Upper lobe of left lung (tissue), 4 donors: ENCODE data around the gene AP1B1.

Experiments
- CTCF ChIP-seq, 6 experiments: fragments of 450-650 bp in 4 of 6; fragments of 200-600 bp in 2 of 6; sonication (generic) in 2 of 6; IDR thresholded peaks; one replicate each; pipeline ENCODE4 v1.5.1; 2016 to 2019; ENCODE audit warnings: antibody characterized with exemption in 6 of 6
- POLR2A ChIP-seq, 4 donors: fragments of 450-650 bp; IDR thresholded peaks; one replicate each; pipeline ENCODE4 v1.5.1; 2016 to 2017; ENCODE audit warnings: antibody characterized with exemption in 4 of 4, mild to moderate bottlenecking in 2 of 4
- POLR2AphosphoS5 ChIP-seq, 2 donors: sonication (generic); formaldehyde crosslinking; IDR thresholded peaks; one replicate each; pipeline ENCODE4 v1.5.1; 2017; ENCODE audit warnings: antibody characterized with exemption in 2 of 2

- no peak for TF ChIP-seq CTCF (IDR thresholded peaks at IDR 0.05)
- TF ChIP-seq POLR2AphosphoS5 (IDR thresholded peaks at IDR 0.05) = no peak
- TF ChIP-seq POLR2A (IDR thresholded peaks at IDR 0.05) = no peak
Observed at GRCh38 chr22:29328566-29329500, 59.5 kb downstream of the AP1B1 start.
